Measurements from ENCODE around the gene RASSF8.

- TF ChIP-seq CTCF (IDR thresholded peaks at IDR 0.05) (no peak), POLR2A (IDR thresholded peaks at IDR 0.05) (no peak)
Observed at GRCh38 chr12:26101350-26101734, 142.9 kb downstream of the RASSF8 start.
